A549 (cell line): ENCODE results near the gene RAB8B.

Experiments
- CBX2 ChIP-seq: fragments of 200-600 bp; sonication (generic); IDR thresholded peaks from 2 replicates; pipeline ENCODE4 v1.6.1; 2016; ENCODE audit warnings: low read depth, mild to moderate bottlenecking, borderline replicate concordance
- CHD2 ChIP-seq: fragments of 150-350 bp; IDR thresholded peaks from 2 replicates; pipeline ENCODE4 v1.6.1; 2014; ENCODE audit warnings: low read length; ENCODE audit not compliant: partially characterized antibody
- ELK1 ChIP-seq: fragments of 150-350 bp; IDR thresholded peaks from 2 replicates; pipeline ENCODE4 v1.6.1; 2014; ENCODE audit warnings: low read depth, mild to moderate bottlenecking, low read length
- JUNB ChIP-seq: fragments of >200 bp; sonication (Bioruptor Twin); formaldehyde crosslinking; IDR thresholded peaks from 2 replicates; pipeline ENCODE4 v1.6.1; 2016
- KDM5A ChIP-seq: fragments of 200-600 bp; sonication (generic); IDR thresholded peaks from 2 replicates; pipeline ENCODE4 v1.6.1; 2016; ENCODE audit warnings: antibody characterized with exemption, mild to moderate bottlenecking
- POLR2A ChIP-seq: IDR thresholded peaks from 2 replicates; pipeline ENCODE4 v1.6.1; 2012; ENCODE audit warnings: mild to moderate bottlenecking, low read length
- RAD21 ChIP-seq, 2 experiments: fragments of >200 bp in 1 of 2; sonication (Bioruptor Twin) in 1 of 2; formaldehyde crosslinking in 1 of 2; IDR thresholded peaks in 1 of 2; conservative IDR thresholded peaks in 1 of 2; 2 replicates in 1 of 2; 3 replicates in 1 of 2; pipeline ENCODE4 v1.6.1; 2012 to 2018; ENCODE audit warnings: inconsistent platforms in 1 of 2
- RCOR1 ChIP-seq: fragments of 150-350 bp; IDR thresholded peaks from 2 replicates; pipeline ENCODE4 v1.6.1; 2014; ENCODE audit warnings: antibody characterized with exemption, low read length, low read depth
- TF ChIP-seq, protein P1 (sequence below): fragments of >200 bp; sonication (Bioruptor Twin); formaldehyde crosslinking; IDR thresholded peaks from 3 replicates; pipeline ENCODE4 v1.5.1; 2016
- TF ChIP-seq, protein P2 (sequence below): fragments of >200 bp; sonication (Bioruptor Twin); formaldehyde crosslinking; IDR thresholded peaks from 2 replicates; pipeline ENCODE4 v1.6.1; 2016

DNA sequence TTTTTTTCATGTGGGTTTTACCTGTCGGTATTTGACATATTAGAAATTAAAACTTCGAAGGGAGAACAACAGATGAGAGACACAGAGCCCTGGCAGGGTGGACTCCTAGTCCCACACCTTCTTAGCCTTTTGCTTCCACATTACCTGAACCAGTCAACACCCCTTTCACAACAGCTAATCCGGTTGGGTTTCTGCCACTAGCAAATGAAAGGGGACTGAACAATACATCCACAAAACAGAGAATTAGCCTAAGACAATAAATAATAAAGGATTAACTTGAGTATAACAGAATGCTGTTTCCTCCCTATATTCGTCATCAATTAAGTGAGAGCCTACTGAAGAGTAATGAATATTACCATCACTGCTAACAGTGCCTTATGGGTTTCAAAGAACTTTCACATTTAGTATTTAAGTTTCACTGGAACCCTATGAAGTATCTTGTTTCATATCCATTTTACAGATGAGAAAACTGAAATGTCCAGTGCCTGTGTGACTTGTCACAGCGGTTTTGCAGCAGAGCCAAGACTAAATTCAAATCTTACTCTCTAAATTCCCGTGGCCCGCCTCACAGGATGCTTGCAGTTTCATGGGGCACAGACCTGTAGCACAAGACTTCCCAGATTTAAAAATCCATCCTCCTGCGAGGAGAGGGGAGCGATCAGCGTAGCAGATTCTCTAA, 1.0 kb upstream of the RAB8B start:
- TF ChIP-seq RCOR1 (no peak), POLR2A (no peak), KDM5A (no peak), CHD2 (no peak), JUNB (no peak), RAD21 (conservative IDR thresholded peaks at IDR 0.05 in 1 of 2, IDR thresholded peaks at IDR 0.05 in 1 of 2) (no peak), ELK1 (no peak), CBX2 (no peak)
- TF ChIP-seq, protein P1, sequence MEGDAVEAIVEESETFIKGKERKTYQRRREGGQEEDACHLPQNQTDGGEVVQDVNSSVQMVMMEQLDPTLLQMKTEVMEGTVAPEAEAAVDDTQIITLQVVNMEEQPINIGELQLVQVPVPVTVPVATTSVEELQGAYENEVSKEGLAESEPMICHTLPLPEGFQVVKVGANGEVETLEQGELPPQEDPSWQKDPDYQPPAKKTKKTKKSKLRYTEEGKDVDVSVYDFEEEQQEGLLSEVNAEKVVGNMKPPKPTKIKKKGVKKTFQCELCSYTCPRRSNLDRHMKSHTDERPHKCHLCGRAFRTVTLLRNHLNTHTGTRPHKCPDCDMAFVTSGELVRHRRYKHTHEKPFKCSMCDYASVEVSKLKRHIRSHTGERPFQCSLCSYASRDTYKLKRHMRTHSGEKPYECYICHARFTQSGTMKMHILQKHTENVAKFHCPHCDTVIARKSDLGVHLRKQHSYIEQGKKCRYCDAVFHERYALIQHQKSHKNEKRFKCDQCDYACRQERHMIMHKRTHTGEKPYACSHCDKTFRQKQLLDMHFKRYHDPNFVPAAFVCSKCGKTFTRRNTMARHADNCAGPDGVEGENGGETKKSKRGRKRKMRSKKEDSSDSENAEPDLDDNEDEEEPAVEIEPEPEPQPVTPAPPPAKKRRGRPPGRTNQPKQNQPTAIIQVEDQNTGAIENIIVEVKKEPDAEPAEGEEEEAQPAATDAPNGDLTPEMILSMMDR: no peak
- TF ChIP-seq, protein P2, sequence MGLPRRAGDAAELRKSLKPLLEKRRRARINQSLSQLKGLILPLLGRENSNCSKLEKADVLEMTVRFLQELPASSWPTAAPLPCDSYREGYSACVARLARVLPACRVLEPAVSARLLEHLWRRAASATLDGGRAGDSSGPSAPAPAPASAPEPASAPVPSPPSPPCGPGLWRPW: no peak
